Measurements from ENCODE around the gene PCSK6. TPM values are rescaled to one million over a fixed set of nuclear protein-coding genes. Genes with fewer than 3 reads are reported as not detected.

The PCSK6 gene
- total RNA-seq, 1 experiment from 2014 or later: 2.9 TPM

DNA sequence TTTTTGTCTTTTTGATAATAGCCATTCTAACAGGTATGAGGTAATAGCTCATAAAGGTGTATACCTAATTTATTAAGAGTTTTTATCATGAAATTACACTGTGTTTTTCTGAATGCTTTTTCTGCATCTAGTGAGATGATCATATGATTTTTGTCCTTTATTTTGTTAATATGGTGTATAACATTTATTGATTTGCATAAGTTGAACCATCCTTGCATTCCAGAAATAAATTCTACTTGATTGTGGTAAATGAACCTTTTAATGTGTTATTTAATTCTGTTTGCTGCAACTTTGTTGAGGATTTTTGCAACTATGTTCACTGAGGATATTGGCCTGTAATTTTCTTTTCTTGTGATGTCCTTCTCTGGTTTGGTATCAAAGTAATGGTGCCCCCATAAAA, 28.0 kb upstream of the PCSK6 start:
- ChIA-PET POLR2A (no interaction called here), CTCF (no interaction called here)
- no peak for ATAC-seq
- H3K4me1 Mint-ChIP-seq: no peaks in the 10 kb centered on the region
- TF ChIP-seq, protein P1, sequence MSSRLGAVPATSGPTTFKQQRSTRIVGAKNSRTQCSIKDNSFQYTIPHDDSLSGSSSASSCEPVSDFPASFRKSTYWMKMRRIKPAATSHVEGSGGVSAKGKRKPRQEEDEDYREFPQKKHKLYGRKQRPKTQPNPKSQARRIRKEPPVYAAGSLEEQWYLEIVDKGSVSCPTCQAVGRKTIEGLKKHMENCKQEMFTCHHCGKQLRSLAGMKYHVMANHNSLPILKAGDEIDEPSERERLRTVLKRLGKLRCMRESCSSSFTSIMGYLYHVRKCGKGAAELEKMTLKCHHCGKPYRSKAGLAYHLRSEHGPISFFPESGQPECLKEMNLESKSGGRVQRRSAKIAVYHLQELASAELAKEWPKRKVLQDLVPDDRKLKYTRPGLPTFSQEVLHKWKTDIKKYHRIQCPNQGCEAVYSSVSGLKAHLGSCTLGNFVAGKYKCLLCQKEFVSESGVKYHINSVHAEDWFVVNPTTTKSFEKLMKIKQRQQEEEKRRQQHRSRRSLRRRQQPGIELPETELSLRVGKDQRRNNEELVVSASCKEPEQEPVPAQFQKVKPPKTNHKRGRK (CRISPR knock-in tag; IDR thresholded peaks at IDR 0.05; ENCODE audit: borderline replicate concordance): no peak
- TF ChIP-seq TEAD1 (CRISPR knock-in tag; IDR thresholded peaks at IDR 0.05) (no peak), NFYB (CRISPR knock-in tag; conservative IDR thresholded peaks at IDR 0.05; ENCODE audit: low read depth) (no peak), TP53 (CRISPR knock-in tag; IDR thresholded peaks at IDR 0.05) (no peak), ZNF121 (CRISPR knock-in tag; IDR thresholded peaks at IDR 0.05) (no peak), NR1H2 (CRISPR knock-in tag; IDR thresholded peaks at IDR 0.05) (no peak), ZNF263 (CRISPR knock-in tag; IDR thresholded peaks at IDR 0.05; ENCODE audit: low read depth) (no peak), ZNF396 (CRISPR knock-in tag; IDR thresholded peaks at IDR 0.05; ENCODE audit: borderline replicate concordance) (no peak), TEAD4 (CRISPR knock-in tag; IDR thresholded peaks at IDR 0.05) (no peak), ZNF138 (CRISPR knock-in tag; conservative IDR thresholded peaks at IDR 0.05) (no peak)
- TF ChIP-seq, protein P2, sequence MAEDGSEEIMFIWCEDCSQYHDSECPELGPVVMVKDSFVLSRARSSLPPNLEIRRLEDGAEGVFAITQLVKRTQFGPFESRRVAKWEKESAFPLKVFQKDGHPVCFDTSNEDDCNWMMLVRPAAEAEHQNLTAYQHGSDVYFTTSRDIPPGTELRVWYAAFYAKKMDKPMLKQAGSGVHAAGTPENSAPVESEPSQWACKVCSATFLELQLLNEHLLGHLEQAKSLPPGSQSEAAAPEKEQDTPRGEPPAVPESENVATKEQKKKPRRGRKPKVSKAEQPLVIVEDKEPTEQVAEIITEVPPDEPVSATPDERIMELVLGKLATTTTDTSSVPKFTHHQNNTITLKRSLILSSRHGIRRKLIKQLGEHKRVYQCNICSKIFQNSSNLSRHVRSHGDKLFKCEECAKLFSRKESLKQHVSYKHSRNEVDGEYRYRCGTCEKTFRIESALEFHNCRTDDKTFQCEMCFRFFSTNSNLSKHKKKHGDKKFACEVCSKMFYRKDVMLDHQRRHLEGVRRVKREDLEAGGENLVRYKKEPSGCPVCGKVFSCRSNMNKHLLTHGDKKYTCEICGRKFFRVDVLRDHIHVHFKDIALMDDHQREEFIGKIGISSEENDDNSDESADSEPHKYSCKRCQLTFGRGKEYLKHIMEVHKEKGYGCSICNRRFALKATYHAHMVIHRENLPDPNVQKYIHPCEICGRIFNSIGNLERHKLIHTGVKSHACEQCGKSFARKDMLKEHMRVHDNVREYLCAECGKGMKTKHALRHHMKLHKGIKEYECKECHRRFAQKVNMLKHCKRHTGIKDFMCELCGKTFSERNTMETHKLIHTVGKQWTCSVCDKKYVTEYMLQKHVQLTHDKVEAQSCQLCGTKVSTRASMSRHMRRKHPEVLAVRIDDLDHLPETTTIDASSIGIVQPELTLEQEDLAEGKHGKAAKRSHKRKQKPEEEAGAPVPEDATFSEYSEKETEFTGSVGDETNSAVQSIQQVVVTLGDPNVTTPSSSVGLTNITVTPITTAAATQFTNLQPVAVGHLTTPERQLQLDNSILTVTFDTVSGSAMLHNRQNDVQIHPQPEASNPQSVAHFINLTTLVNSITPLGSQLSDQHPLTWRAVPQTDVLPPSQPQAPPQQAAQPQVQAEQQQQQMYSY (CRISPR knock-in tag; IDR thresholded peaks at IDR 0.05): no peak
- TF ChIP-seq, protein P3, sequence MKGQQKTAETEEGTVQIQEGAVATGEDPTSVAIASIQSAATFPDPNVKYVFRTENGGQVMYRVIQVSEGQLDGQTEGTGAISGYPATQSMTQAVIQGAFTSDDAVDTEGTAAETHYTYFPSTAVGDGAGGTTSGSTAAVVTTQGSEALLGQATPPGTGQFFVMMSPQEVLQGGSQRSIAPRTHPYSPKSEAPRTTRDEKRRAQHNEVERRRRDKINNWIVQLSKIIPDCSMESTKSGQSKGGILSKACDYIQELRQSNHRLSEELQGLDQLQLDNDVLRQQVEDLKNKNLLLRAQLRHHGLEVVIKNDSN (CRISPR knock-in tag; IDR thresholded peaks at IDR 0.05): no peak
- TF ChIP-seq, protein P4, sequence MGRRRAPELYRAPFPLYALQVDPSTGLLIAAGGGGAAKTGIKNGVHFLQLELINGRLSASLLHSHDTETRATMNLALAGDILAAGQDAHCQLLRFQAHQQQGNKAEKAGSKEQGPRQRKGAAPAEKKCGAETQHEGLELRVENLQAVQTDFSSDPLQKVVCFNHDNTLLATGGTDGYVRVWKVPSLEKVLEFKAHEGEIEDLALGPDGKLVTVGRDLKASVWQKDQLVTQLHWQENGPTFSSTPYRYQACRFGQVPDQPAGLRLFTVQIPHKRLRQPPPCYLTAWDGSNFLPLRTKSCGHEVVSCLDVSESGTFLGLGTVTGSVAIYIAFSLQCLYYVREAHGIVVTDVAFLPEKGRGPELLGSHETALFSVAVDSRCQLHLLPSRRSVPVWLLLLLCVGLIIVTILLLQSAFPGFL (CRISPR knock-in tag; IDR thresholded peaks at IDR 0.05; ENCODE audit: borderline replicate concordance): no peak
- TF ChIP-seq, protein P5, sequence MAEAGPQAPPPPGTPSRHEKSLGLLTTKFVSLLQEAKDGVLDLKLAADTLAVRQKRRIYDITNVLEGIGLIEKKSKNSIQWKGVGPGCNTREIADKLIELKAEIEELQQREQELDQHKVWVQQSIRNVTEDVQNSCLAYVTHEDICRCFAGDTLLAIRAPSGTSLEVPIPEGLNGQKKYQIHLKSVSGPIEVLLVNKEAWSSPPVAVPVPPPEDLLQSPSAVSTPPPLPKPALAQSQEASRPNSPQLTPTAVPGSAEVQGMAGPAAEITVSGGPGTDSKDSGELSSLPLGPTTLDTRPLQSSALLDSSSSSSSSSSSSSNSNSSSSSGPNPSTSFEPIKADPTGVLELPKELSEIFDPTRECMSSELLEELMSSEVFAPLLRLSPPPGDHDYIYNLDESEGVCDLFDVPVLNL (CRISPR knock-in tag; IDR thresholded peaks at IDR 0.05; ENCODE audit: borderline replicate concordance, low read depth): no peak
- no peak overlapping the region for H3K4me3 Mint-ChIP-seq
- peaks cover 3% of the 10 kb centered on the region; the same call in 1 of the 2 replicates for H3K36me3 Mint-ChIP-seq
- H3K27me3 Mint-ChIP-seq (ENCODE audit: low read depth): peaks cover 4% of the 10 kb centered on the region; the same call in 1 of the 2 replicates
- no peak for DNase-seq (ENCODE audit: low spot score)
- no peak overlapping the region for H3K27ac Mint-ChIP-seq
- H3K9me3 Mint-ChIP-seq: peaks cover 28% of the 10 kb centered on the region

DNA sequence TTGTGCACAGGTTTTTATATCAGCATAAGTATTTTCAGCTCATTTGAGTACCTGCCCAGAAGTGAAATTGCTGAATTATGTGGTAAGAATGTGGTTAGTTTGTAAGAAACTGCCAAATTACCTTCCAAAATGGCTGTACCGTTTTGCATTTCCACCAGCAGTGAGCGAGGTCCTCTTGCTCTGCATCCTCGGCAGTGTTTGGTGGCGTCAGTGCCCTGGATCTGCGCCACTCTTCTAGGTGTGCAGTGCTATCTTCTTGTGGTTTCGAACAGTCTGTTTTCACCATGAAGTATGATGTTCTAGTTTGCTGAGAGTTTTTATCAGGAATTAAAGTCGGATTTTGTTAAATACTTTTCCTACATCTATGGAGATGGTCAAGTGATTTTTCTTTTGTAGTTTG, 24.8 kb upstream of the PCSK6 start:
- Mint-ChIP-seq H3K36me3 (peaks cover 3% of the 10 kb centered on the region; the same call in 1 of the 2 replicates), H3K27me3 (ENCODE audit: low read depth) (peaks cover 4% of the 10 kb centered on the region; the same call in 1 of the 2 replicates), H3K27ac (no peak overlapping the region), H3K9me3 (peaks cover 28% of the 10 kb centered on the region), H3K4me1 (no peaks in the 10 kb centered on the region), H3K4me3 (no peak overlapping the region)
- POLR2A ChIA-PET: interaction anchor here (0.7 kb wide), 1 partner anchor 567 kb away, joined by 6 read pairs; no protein-coding TSS in a partner anchor
- CTCF ChIA-PET: interaction anchor here (0.8 kb wide), 1 partner anchor 103 kb away, joined by 3 read pairs; no protein-coding TSS in a partner anchor
- ATAC-seq: no peak
- TF ChIP-seq, protein P6, sequence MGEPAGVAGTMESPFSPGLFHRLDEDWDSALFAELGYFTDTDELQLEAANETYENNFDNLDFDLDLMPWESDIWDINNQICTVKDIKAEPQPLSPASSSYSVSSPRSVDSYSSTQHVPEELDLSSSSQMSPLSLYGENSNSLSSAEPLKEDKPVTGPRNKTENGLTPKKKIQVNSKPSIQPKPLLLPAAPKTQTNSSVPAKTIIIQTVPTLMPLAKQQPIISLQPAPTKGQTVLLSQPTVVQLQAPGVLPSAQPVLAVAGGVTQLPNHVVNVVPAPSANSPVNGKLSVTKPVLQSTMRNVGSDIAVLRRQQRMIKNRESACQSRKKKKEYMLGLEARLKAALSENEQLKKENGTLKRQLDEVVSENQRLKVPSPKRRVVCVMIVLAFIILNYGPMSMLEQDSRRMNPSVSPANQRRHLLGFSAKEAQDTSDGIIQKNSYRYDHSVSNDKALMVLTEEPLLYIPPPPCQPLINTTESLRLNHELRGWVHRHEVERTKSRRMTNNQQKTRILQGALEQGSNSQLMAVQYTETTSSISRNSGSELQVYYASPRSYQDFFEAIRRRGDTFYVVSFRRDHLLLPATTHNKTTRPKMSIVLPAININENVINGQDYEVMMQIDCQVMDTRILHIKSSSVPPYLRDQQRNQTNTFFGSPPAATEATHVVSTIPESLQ (CRISPR knock-in tag; IDR thresholded peaks at IDR 0.05): no peak
- TF ChIP-seq, protein P7, sequence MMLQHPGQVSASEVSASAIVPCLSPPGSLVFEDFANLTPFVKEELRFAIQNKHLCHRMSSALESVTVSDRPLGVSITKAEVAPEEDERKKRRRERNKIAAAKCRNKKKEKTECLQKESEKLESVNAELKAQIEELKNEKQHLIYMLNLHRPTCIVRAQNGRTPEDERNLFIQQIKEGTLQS (CRISPR knock-in tag; conservative IDR thresholded peaks at IDR 0.05): no peak
- TF ChIP-seq ATF1 (CRISPR knock-in tag; IDR thresholded peaks at IDR 0.05) (no peak), NR1H2 (CRISPR knock-in tag; IDR thresholded peaks at IDR 0.05) (no peak), SMAD3 (CRISPR knock-in tag; IDR thresholded peaks at IDR 0.05; ENCODE audit: borderline replicate concordance) (no peak), NFE2L1 (CRISPR knock-in tag; IDR thresholded peaks at IDR 0.05) (no peak), ZNF219 (CRISPR knock-in tag; IDR thresholded peaks at IDR 0.05; ENCODE audit: borderline replicate concordance) (no peak), ZNF317 (CRISPR knock-in tag; IDR thresholded peaks at IDR 0.05; ENCODE audit: borderline replicate concordance, low read depth) (no peak), CREM (CRISPR knock-in tag; IDR thresholded peaks at IDR 0.05) (no peak)
- TF ChIP-seq, protein P4 (CRISPR knock-in tag; IDR thresholded peaks at IDR 0.05; ENCODE audit: borderline replicate concordance): no peak
- DNase-seq (ENCODE audit: low spot score): no peak
